ENCODE results near the gene NBL1.

Gene NBL1

GRCh38 chr1:19670787-19671186 lies 26.7 kb downstream of the NBL1 start:
- DNase-seq (ENCODE audit: low spot score) = no peak

- DNase-seq (ENCODE audit: low spot score) = no peak
These were observed 28.1 kb downstream of the NBL1 start for GRCh38 chr1:19672237-19672636.

GRCh38 chr1:19675797-19676196 lies 31.7 kb downstream of the NBL1 start:
- no peak for DNase-seq (ENCODE audit: low spot score)

- DNase-seq (ENCODE audit: low spot score) = peak; percentile 94
These were observed 32.4 kb downstream of the NBL1 start for GRCh38 chr1:19676438-19676922.

GRCh38 chr1:19678493-19678892 lies 34.4 kb downstream of the NBL1 start:
- no peak for DNase-seq (ENCODE audit: low spot score)

- DNase-seq (ENCODE audit: low spot score) = no peak
These were observed 34.9 kb downstream of the NBL1 start for GRCh38 chr1:19678931-19679453.

GRCh38 chr1:19679691-19680090 lies 35.6 kb downstream of the NBL1 start:
- no peak for DNase-seq (ENCODE audit: low spot score)

DNA sequence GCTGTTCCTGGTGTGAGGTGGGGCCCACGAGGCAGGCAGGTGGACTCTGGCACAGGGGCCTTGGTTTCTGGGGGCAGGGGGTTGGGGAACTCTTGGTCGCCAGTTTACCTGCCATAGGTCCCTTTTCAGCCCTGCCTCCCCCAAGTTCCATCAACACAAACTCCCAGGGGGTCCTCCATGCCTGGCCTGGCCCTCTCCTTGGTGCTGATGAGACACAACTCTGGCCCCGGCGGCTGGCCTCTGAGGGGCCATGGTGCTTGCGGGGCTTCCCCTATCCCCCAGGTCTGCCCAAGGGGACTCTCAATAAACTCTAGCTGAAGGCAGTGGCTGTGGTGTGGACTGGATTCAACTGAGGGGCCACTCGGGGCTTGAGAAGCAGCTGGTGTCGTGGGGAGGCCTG lies 36.5 kb downstream of the NBL1 start:
- DNase-seq (ENCODE audit: low spot score) = no peak

DNA sequence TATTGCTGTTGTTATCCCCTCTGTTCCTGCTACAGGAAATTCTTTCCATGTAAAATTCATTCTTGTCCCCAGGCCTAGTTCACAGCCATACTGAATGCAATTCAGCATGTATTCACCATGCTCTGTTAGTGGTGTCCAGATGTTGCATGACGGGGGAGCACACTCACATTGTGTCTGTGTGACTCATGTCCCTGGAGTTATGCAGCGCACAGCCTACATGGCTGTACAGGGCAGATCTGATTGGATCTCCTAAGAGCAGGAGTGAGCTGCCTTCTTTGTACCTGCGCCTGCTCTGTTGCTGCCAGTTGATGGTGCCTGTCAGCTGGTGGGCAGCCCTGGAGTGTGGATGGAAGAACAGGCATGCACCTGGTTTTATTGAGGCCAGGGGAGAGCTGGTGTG lies 38.1 kb downstream of the NBL1 start:
- peak; percentile 90 for DNase-seq (ENCODE audit: low spot score)

DNA sequence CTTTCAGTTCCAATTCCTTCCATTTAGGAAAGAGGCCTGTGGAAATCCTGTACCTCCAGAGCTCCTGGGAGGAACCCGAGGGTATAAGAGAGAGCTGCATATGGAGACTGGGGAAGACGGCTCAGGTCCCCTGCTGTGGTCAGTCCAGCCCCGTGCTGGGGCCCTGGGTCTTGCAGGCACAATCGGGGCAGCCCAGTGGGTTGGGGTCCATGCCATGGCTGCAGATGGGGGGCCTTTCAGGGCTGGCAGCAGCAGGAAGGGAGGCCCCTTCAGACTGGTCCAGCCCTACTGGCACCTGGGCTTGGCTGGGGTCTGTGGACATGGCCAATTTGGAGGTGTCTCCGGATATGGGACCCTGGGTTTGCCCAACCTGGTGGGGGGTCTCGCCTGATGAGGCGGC lies 38.8 kb downstream of the NBL1 start:
- no peak for DNase-seq (ENCODE audit: low spot score)

DNA sequence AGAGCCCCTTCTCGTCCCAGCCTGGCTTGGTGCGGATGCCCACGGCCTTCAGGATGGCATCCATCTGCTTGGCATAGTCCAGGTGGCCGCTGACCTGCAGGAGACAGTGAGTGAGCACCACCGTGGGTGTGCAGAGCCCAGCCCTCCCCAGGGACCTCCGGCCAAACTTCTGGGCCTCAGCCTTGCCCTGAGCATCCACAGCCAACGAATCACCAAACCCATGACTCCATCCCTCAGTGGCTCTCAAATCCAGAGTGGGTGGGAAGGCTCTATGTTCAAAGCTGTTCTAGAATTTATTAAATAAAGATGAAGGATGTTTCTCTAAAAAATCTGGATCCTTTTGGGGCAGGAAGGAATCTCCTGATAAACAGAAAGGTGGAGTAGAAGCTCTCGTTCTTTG lies 39.2 kb downstream of the NBL1 start:
- no peak for DNase-seq (ENCODE audit: low spot score)

GRCh38 chr1:19684677-19685076 lies 40.6 kb downstream of the NBL1 start:
- no peak for DNase-seq (ENCODE audit: low spot score)

DNA sequence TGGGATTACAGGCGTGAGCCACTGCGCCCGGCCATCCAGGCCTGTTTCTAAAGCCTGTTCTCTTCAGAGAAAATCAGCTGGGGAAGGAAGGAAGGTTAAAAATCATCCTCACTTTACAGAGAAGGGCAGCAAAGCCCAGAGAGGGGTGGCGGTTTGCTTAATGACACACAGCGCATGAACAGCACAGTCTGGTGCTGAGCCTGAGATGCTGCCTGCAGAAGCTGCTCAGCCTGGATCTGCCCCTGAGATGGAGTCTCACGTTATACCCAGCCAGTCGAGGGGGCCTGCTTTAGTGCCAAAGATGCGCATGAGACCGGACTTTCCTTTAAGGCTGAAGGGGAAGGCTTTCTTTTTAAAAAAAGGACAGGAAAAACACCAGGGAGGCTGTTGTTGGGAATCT lies 41.9 kb downstream of the NBL1 start:
- no peak for DNase-seq (ENCODE audit: low spot score)

- DNase-seq (ENCODE audit: low spot score) = no peak
These were observed 43.3 kb downstream of the NBL1 start for GRCh38 chr1:19687414-19687813.

- DNase-seq (ENCODE audit: low spot score) = no peak
These were observed 44.1 kb downstream of the NBL1 start for GRCh38 chr1:19688041-19688842.

DNA sequence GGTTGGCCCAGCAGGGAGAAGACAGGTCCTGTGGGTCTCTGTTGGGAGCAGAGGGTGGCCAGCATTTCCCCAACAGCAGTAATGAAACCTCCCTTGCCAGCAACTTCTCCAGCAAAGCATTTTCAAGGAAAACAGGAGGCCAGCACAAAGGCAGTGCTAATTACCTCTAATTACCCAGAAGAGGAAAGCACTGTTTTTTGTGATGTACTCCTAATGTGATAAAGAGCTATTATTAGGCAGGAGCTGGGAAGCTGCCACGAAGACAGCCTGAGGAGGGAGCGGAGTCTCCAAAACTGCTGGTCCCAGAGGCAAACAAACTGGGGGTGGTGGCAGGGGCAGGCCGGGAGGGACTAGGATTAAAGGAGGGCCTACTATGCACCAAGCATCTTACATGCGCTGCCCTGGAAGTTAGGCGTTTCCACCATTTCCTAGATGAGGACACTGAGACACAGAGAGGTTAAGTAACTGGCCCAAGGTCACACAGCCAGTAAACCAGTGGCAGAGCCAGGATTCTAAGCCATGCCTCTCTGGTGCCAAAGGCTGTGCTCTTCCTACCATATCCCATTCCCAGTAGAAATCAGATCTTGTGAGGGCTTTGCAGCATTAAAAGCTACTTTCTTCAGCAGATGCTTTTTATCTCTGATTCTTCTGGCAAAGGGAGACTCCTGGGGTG lies 45.1 kb downstream of the NBL1 start:
- DNase-seq (ENCODE audit: low spot score) = no peak

DNA sequence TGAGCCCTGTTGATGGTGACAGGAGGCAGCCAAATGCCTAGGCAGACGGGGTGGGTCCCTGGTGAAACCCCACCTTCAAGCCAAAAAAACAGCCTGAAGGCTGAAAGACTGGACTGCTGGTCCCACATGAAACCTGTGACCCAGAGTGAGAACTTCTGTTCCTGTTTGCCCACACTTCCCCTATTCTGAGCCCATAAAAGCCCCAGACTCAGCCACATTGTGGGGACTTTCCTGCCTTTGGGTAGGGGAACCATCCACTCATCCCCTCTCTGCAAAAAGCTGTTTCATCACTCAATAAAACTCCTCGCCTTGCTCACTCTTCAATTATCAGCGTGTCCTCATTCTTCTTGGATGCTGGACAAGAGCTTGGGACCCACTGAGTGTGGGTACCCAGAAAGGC lies 45.7 kb downstream of the NBL1 start:
- DNase-seq (ENCODE audit: low spot score) = no peak

- DNase-seq (ENCODE audit: low spot score) = no peak
These were observed 46.2 kb downstream of the NBL1 start for GRCh38 chr1:19690342-19690741.

GRCh38 chr1:19694298-19694697 lies 50.2 kb downstream of the NBL1 start:
- DNase-seq (ENCODE audit: low spot score) = no peak

DNA sequence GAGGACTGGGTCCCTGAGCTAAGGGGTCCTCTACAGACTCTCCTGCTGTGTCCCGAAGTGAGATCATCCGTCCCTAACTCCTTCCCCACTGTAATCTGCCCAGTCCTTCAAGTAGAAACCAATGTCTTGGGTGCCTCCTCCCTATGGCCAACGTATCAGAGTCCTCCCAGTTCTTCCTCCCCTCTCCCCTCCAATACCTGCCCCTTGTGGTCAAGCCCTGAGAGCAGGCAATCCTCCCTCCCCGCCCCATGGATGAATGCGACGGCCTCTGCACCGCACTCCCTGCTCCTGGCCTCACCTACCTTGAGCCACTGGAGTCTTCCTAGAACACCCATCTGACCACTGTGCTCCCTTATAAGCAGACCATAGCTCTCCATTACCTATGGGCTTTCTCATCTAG lies 51.7 kb downstream of the NBL1 start:
- no peak for DNase-seq (ENCODE audit: low spot score)

- DNase-seq (ENCODE audit: low spot score) = no peak
These were observed 52.7 kb downstream of the NBL1 start for GRCh38 chr1:19696820-19697219.

- DNase-seq (ENCODE audit: low spot score) = no peak
These were observed 54.1 kb downstream of the NBL1 start for GRCh38 chr1:19698181-19698580.

DNA sequence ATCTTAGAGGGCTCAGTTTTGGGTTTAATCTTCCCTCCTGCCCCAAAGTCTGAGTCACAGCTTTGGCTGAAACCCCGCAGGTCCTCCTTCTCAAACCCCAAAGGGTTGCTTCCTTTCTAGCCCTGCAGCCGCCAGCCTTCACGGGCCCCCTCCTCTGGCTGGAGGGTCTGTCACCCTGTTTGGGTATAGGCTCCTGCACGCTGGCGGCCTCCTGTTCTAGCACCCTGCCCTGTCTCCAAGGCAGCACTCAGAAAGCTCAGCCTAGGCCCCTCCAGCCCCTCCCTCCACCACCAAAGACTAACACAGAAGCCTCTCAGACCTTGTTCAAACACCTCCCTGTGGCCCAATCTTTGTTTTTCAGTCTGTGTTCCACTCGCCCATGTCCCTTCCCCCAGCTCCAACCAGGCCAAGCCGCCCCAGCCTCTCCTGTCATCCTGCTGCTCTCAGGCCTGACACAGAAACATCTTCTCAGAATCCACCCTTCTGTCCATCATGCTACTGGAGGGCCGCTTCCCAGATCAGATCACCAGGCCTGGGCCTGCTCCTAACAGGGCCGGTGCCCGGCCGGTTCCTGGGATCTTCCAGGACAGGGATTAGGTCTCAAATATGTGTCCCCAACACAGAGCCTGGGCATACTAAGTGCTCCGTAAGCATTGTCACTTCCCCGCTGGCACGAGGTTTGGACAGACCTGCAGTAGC lies 56.1 kb downstream of the NBL1 start:
- no peak for DNase-seq (ENCODE audit: low spot score)
